DOHH2 (cell line): ENCODE data around the gene CDH4.

Experiments
- H3F3A ChIP-seq: fragments of 200-600 bp; sonication (generic), shearing (Covaris generic); 2 replicates; pipeline ENCODE4 v1.6.0; 2016; ENCODE audit warnings: antibody characterized with exemption, mild to moderate bottlenecking; ENCODE audit not compliant: control insufficient read depth, insufficient read depth
- H3K27ac ChIP-seq: fragments of 200-600 bp; sonication (generic); 2 replicates; pipeline ENCODE4 v1.5.1; 2014; ENCODE audit warnings: low read depth, mild to moderate bottlenecking, low read length, moderate library complexity
- H3K27me3 ChIP-seq: fragments of 200-600 bp; sonication (generic); 2 replicates; pipeline ENCODE4 v1.6.1; 2014; ENCODE audit warnings: mild to moderate bottlenecking, low read length, mixed read lengths; ENCODE audit not compliant: control insufficient read depth
- H3K36me3 ChIP-seq: fragments of 200-600 bp; sonication (generic); 2 replicates; pipeline ENCODE4 v1.6.1; 2014; ENCODE audit warnings: mild to moderate bottlenecking, low read length, moderate library complexity, mixed read lengths; ENCODE audit not compliant: control insufficient read depth
- H3K4me1 ChIP-seq: fragments of 200-600 bp; sonication (generic); 2 replicates; pipeline ENCODE4 v1.6.1; 2014; ENCODE audit warnings: mild to moderate bottlenecking, low read length, mixed read lengths; ENCODE audit not compliant: control insufficient read depth
- H3K4me2 ChIP-seq: fragments of 200-600 bp; sonication (generic); 2 replicates; pipeline ENCODE4 v1.6.0; 2014; ENCODE audit warnings: mild to moderate bottlenecking, low read length, moderate library complexity
- H3K4me3 ChIP-seq: fragments of 200-600 bp; sonication (generic); 2 replicates; pipeline ENCODE4 v1.5.1; 2014; ENCODE audit warnings: mild to moderate bottlenecking, low read length, mixed read lengths
- H3K79me2 ChIP-seq: fragments of 200-600 bp; sonication (generic); 2 replicates; pipeline ENCODE4 v1.6.1; 2014; ENCODE audit warnings: mild to moderate bottlenecking, low read length, mixed read lengths; ENCODE audit not compliant: control insufficient read depth
- H3K9me2 ChIP-seq: fragments of 200-600 bp; sonication (generic); replicated peaks from 2 replicates; pipeline ENCODE4 v1.6.1; 2014; ENCODE audit warnings: mild to moderate bottlenecking, low read length, mixed read lengths; ENCODE audit not compliant: control insufficient read depth
- H3K9me3 ChIP-seq: fragments of 200-600 bp; sonication (generic); 2 replicates; pipeline ENCODE4 v1.6.1; 2014; ENCODE audit warnings: antibody characterized with exemption, low read length, mixed read lengths; ENCODE audit not compliant: control insufficient read depth, insufficient read depth
- H4K20me1 ChIP-seq: fragments of 200-600 bp; sonication (generic); 2 replicates; pipeline ENCODE4 v1.6.0; 2014; ENCODE audit warnings: low read depth, mild to moderate bottlenecking, antibody characterized with exemption, low read length, moderate library complexity; ENCODE audit not compliant: control insufficient read depth, insufficient read depth
- EZH2phosphoT487 ChIP-seq: fragments of 200-600 bp; sonication (generic); IDR thresholded peaks from 2 replicates; pipeline ENCODE4 v1.6.1; 2017; ENCODE audit warnings: borderline replicate concordance, mild to moderate bottlenecking, antibody characterized with exemption, low read length, moderate library complexity, mixed read lengths
- TF ChIP-seq, protein P1 (sequence below): fragments of 200-600 bp; sonication (generic); IDR thresholded peaks from one replicate; pipeline ENCODE4 v1.5.1; 2014; ENCODE audit warnings: antibody characterized with exemption, mild to moderate bottlenecking, low read depth, low read length; ENCODE audit not compliant: poor library complexity, severe bottlenecking

CDH4 gene

GRCh38 chr20:61537239-61538182 is 285.4 kb downstream of the CDH4 start:
- TF ChIP-seq EZH2phosphoT487, result no peak
- TF ChIP-seq, protein P1, sequence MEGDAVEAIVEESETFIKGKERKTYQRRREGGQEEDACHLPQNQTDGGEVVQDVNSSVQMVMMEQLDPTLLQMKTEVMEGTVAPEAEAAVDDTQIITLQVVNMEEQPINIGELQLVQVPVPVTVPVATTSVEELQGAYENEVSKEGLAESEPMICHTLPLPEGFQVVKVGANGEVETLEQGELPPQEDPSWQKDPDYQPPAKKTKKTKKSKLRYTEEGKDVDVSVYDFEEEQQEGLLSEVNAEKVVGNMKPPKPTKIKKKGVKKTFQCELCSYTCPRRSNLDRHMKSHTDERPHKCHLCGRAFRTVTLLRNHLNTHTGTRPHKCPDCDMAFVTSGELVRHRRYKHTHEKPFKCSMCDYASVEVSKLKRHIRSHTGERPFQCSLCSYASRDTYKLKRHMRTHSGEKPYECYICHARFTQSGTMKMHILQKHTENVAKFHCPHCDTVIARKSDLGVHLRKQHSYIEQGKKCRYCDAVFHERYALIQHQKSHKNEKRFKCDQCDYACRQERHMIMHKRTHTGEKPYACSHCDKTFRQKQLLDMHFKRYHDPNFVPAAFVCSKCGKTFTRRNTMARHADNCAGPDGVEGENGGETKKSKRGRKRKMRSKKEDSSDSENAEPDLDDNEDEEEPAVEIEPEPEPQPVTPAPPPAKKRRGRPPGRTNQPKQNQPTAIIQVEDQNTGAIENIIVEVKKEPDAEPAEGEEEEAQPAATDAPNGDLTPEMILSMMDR, result no peak
- Histone ChIP-seq H3K4me3 (no peak overlapping the region), H4K20me1 (no peaks in the 10 kb centered on the region), H3K79me2 (no peaks in the 10 kb centered on the region), H3F3A (no peaks in the 10 kb centered on the region), H3K4me2 (no peak overlapping the region), H3K9me3 (no peaks in the 10 kb centered on the region), H3K4me1 (no peaks in the 10 kb centered on the region), H3K27me3 (no peaks in the 10 kb centered on the region), H3K36me3 (no peaks in the 10 kb centered on the region), H3K9me2 (no peaks in the 10 kb centered on the region), H3K27ac (no peak overlapping the region)

DNA sequence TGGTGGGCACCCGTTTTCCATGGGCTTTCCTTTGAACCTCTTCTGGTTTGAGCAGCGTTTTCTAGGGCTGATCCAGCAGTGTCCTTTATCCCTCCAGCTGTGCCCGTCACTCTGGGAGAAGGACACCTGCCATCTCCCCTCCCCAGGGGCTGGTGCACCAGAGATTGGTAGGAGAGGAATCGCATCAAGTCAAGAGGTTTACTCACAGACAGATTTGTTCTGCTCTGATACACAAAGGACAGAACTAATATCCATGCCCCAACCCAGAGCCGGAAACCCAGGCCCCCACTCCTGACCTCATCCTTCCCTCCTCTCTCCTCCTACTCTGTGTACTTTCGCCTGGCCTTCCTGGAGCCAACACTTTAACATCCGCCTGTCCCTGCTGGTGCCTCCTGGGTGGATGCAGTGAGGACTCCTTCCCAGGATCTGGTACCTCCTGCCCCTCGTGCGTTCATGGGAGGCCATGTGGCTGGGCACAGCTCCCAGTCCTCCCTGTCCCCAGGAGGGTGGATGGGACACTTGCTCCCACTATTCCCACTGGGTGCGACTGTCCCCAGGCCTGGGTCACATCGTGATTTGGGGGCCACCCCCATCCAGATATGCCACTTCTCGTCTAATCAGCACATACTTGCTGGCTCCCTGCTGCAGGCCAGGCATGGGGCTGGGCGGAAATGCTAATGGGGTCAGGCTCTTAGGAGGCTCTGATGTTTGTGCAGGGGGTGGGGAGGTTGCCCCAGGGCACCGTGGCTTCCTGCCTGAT is 286.3 kb downstream of the CDH4 start:
- H3K4me3 ChIP-seq, result no peak overlapping the region
- H3K27me3 ChIP-seq, result no peaks in the 10 kb centered on the region
- H3K27ac ChIP-seq, result no peak overlapping the region
- H3K4me1 ChIP-seq, result no peaks in the 10 kb centered on the region
- H3K9me2 ChIP-seq, result no peaks in the 10 kb centered on the region
- H3K36me3 ChIP-seq, result no peaks in the 10 kb centered on the region
- H3K9me3 ChIP-seq, result no peaks in the 10 kb centered on the region
- H3K4me2 ChIP-seq, result no peak overlapping the region
- TF ChIP-seq, protein P1, result no peak
- TF ChIP-seq EZH2phosphoT487, result no peak
- no peaks in the 10 kb centered on the region for H4K20me1 ChIP-seq
- H3K79me2 ChIP-seq, result no peaks in the 10 kb centered on the region
- H3F3A ChIP-seq, result no peaks in the 10 kb centered on the region

DNA sequence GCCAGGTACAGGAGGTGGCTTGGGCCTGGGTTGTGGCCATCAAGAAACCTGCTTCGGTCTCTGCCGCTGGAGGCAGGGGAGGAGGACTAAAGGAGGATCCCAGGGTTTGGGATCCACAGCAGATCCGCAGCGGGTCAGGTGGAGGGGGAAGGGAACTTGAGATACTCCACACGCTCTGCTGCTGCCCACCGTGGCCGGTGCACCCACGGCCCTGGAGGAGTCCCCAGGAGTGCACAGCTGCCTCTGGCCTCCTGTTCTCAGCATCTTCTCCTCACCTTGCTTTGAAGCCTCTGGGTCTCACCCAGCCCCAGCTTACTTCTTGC is 286.8 kb downstream of the CDH4 start:
- H3K36me3 ChIP-seq, result no peaks in the 10 kb centered on the region
- no peaks in the 10 kb centered on the region for H3K9me2 ChIP-seq
- H3K4me1 ChIP-seq, result no peaks in the 10 kb centered on the region
- H3K27ac ChIP-seq, result no peak overlapping the region
- H3K79me2 ChIP-seq, result no peaks in the 10 kb centered on the region
- no peaks in the 10 kb centered on the region for H3K27me3 ChIP-seq
- H3K9me3 ChIP-seq, result no peaks in the 10 kb centered on the region
- no peak overlapping the region for H3K4me2 ChIP-seq
- no peaks in the 10 kb centered on the region for H3F3A ChIP-seq
- TF ChIP-seq EZH2phosphoT487, result no peak
- TF ChIP-seq, protein P1, result no peak
- no peak overlapping the region for H3K4me3 ChIP-seq
- no peaks in the 10 kb centered on the region for H4K20me1 ChIP-seq
